ENCODE data around the gene ITGA11.

ITGA11 gene

GRCh38 chr15:68349151-68349550 is 82.8 kb downstream of the ITGA11 start:
- no peak for DNase-seq (ENCODE audit: low read depth in 1 of 2, low spot score in 1 of 2)
- in situ Hi-C loops (cut with HindIII; ENCODE audit: low pct_unique_long_range_greater_than_20kb, low sequenced_read_pairs) = no loop called here
- TF ChIP-seq JUND (IDR thresholded peaks at IDR 0.05; ENCODE audit: low read depth) = no peak

GRCh38 chr15:68348606-68349005 is 83.4 kb downstream of the ITGA11 start:
- no peak for DNase-seq (ENCODE audit: low read depth in 1 of 2, low spot score in 1 of 2)
- TF ChIP-seq JUND (IDR thresholded peaks at IDR 0.05; ENCODE audit: low read depth) = no peak
- in situ Hi-C loops (cut with HindIII; ENCODE audit: low pct_unique_long_range_greater_than_20kb, low sequenced_read_pairs) = no loop called here

- DNase-seq (ENCODE audit: low read depth in 1 of 2, low spot score in 1 of 2) = no peak
- in situ Hi-C loops (cut with HindIII; ENCODE audit: low pct_unique_long_range_greater_than_20kb, low sequenced_read_pairs) = no loop called here
- TF ChIP-seq JUND (IDR thresholded peaks at IDR 0.05; ENCODE audit: low read depth) = no peak
Measured at GRCh38 chr15:68348081-68348480, 83.9 kb downstream of the ITGA11 start.

GRCh38 chr15:68347392-68347791 is 84.6 kb downstream of the ITGA11 start:
- no peak for TF ChIP-seq JUND (IDR thresholded peaks at IDR 0.05; ENCODE audit: low read depth)
- in situ Hi-C loops (cut with HindIII; ENCODE audit: low pct_unique_long_range_greater_than_20kb, low sequenced_read_pairs) = no loop called here
- DNase-seq (ENCODE audit: low read depth in 1 of 2, low spot score in 1 of 2) = no peak

- in situ Hi-C loops (cut with HindIII; ENCODE audit: low pct_unique_long_range_greater_than_20kb, low sequenced_read_pairs) = no loop called here
- no peak for TF ChIP-seq JUND (IDR thresholded peaks at IDR 0.05; ENCODE audit: low read depth)
- no peak for DNase-seq (ENCODE audit: low read depth in 1 of 2, low spot score in 1 of 2)
Measured at GRCh38 chr15:68346979-68347378, 85.0 kb downstream of the ITGA11 start.

GRCh38 chr15:68345481-68345880 is 86.5 kb downstream of the ITGA11 start:
- no peak for TF ChIP-seq JUND (IDR thresholded peaks at IDR 0.05; ENCODE audit: low read depth)
- in situ Hi-C loops (cut with HindIII; ENCODE audit: low pct_unique_long_range_greater_than_20kb, low sequenced_read_pairs) = no loop called here
- no peak for DNase-seq (ENCODE audit: low read depth in 1 of 2, low spot score in 1 of 2)

- in situ Hi-C loops (cut with HindIII; ENCODE audit: low pct_unique_long_range_greater_than_20kb, low sequenced_read_pairs) = no loop called here
- TF ChIP-seq JUND (IDR thresholded peaks at IDR 0.05; ENCODE audit: low read depth) = no peak
- no peak for DNase-seq (ENCODE audit: low read depth in 1 of 2, low spot score in 1 of 2)
Measured at GRCh38 chr15:68344600-68344999, 87.4 kb downstream of the ITGA11 start.

GRCh38 chr15:68343579-68344225 is 88.3 kb downstream of the ITGA11 start:
- no peak for DNase-seq (ENCODE audit: low read depth in 1 of 2, low spot score in 1 of 2)
- in situ Hi-C loops (cut with HindIII; ENCODE audit: low pct_unique_long_range_greater_than_20kb, low sequenced_read_pairs) = no loop called here
- TF ChIP-seq JUND (IDR thresholded peaks at IDR 0.05; ENCODE audit: low read depth) = no peak

GRCh38 chr15:68341760-68342725 is 89.9 kb downstream of the ITGA11 start:
- DNase-seq (ENCODE audit: low read depth in 1 of 2, low spot score in 1 of 2) = no peak
- TF ChIP-seq JUND (IDR thresholded peaks at IDR 0.05; ENCODE audit: low read depth) = no peak
- in situ Hi-C loops (cut with HindIII; ENCODE audit: low pct_unique_long_range_greater_than_20kb, low sequenced_read_pairs) = no loop called here

GRCh38 chr15:68340726-68341671 is 91.0 kb downstream of the ITGA11 start:
- in situ Hi-C loops (cut with HindIII; ENCODE audit: low pct_unique_long_range_greater_than_20kb, low sequenced_read_pairs) = no loop called here
- DNase-seq (ENCODE audit: low read depth in 1 of 2, low spot score in 1 of 2) = no peak
- no peak for TF ChIP-seq JUND (IDR thresholded peaks at IDR 0.05; ENCODE audit: low read depth)

GRCh38 chr15:68339481-68339880 is 92.5 kb downstream of the ITGA11 start:
- in situ Hi-C loops (cut with HindIII; ENCODE audit: low pct_unique_long_range_greater_than_20kb, low sequenced_read_pairs) = no loop called here

GRCh38 chr15:68337826-68338225 is 94.1 kb downstream of the ITGA11 start:
- DNase-seq (ENCODE audit: low read depth in 1 of 2, low spot score in 1 of 2) = no peak
- TF ChIP-seq JUND (IDR thresholded peaks at IDR 0.05; ENCODE audit: low read depth) = no peak
- in situ Hi-C loops (cut with HindIII; ENCODE audit: low pct_unique_long_range_greater_than_20kb, low sequenced_read_pairs) = no loop called here

More at GRCh38 chr15:68339481-68339880, 92.5 kb downstream of the ITGA11 start:
- no peak for DNase-seq (ENCODE audit: low read depth in 1 of 2, low spot score in 1 of 2)
- TF ChIP-seq JUND (IDR thresholded peaks at IDR 0.05; ENCODE audit: low read depth) = no peak

Data from T47D (cell line).